Testis (tissue), 3 donors: ENCODE results near the gene IL17F. TPM values are rescaled to one million over a fixed set of nuclear protein-coding genes. Genes with fewer than 3 reads are reported as not detected.

ENCODE experiments used
- DNase-seq: peaks from one replicate; pipeline ENCODE4 v3.0.0-alpha.2; 2019
- H3K27ac ChIP-seq, 2 donors: fragments of 200-600 bp; sonication (generic); one replicate each; pipeline ENCODE4 v1.5.1; 2019
- H3K27me3 ChIP-seq: fragments of 200-600 bp; sonication (generic); one replicate; pipeline ENCODE4 v1.5.1; 2019
- H3K36me3 ChIP-seq: fragments of 200-600 bp; sonication (generic); one replicate; pipeline ENCODE4 v1.5.1; 2017; ENCODE audit warnings: low read depth; ENCODE audit errors: missing control alignments
- H3K4me1 ChIP-seq: fragments of 200-600 bp; sonication (generic); one replicate; pipeline ENCODE4 v1.5.1; 2019
- H3K4me3 ChIP-seq, 2 donors: fragments of 200-600 bp; sonication (generic); one replicate each; pipeline ENCODE4 v1.5.1; 2017 to 2019
- H3K9me3 ChIP-seq: fragments of 200-600 bp; sonication (generic); one replicate; pipeline ENCODE4 v1.5.1; 2017
- POLR2A ChIP-seq: fragments of 450-650 bp; IDR thresholded peaks from one replicate; pipeline ENCODE4 v1.6.1; 2017; ENCODE audit warnings: antibody characterized with exemption, mild to moderate bottlenecking, moderate library complexity
- WGBS, 2 donors: methylation state at CpG; one replicate each; pipeline ENCODE4 v1.1.5; 2018; 5-methylcytosine and 5-hydroxymethylcytosine counted together
- intact Hi-C: fragments of 100-400 bp; cut with DNase I; formaldehyde crosslinking; loops from one replicate; pipeline ENCODE4 v1.15.1; 2023; ENCODE audit warnings: low total_unique reads
- polyA plus RNA-seq: library from polyadenylated mRNA; stranded (reverse); fragments of 350-450 nt; fragmentation: Illumina TruSeq; extraction: RNeasy Lipid Tissue Mini Kit (QIAGEN cat#74804); gene quantifications from one replicate; pipeline ENCODE4 v1.2.3, GENCODE V29; 2014; ENCODE audit warnings: low read depth, low replicate concordance; ENCODE audit not compliant: insufficient read depth
- total RNA-seq, 2 donors: library from RNA; depleted of rRNA; stranded (reverse); fragments of >200 nt; gene quantifications; one replicate each; pipeline ENCODE4 v1.2.3, GENCODE V29; 2016
- TF ChIP-seq, protein P1 (sequence below), 3 experiments: fragments of 450-650 bp in 2 of 3; fragments of 200-600 bp in 1 of 3; sonication (generic) in 1 of 3; IDR thresholded peaks; one replicate each; pipeline ENCODE4 v1.5.1; 2016 to 2019; ENCODE audit warnings: antibody characterized with exemption in 3 of 3, mild to moderate bottlenecking in 2 of 3, moderate library complexity in 1 of 3

The IL17F gene
- total and polyA plus RNA-seq, 3 donors from 2014 or later = not detected

DNA sequence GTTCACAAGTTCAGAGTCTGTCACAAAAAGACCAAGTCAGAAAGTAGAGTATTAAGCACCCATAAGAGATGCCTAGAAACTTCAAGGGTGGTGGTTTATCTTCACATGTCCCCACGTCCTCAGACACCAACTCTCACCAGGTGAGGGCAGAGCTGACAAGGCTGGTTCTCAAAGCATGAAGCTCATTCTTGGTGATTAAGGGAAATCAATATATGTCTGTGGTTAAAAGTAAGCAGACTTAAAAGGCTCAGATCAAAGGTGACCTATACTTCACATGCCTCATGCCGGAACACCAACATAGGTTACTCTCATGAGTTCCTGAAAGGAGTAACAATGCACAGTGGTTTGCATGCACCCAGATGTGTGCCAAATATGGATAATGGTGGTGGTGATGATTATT, 31.2 kb downstream of the IL17F start:
- intact Hi-C loops = no loop called here
- Histone ChIP-seq H3K36me3 (no peaks in the 10 kb centered on the region), H3K27ac (no peak overlapping the region), H3K4me1 (no peaks in the 10 kb centered on the region), H3K4me3 (no peak overlapping the region), H3K27me3 (no peaks in the 10 kb centered on the region), H3K9me3 (no peaks in the 10 kb centered on the region)
- DNase-seq = no peak
- 72 to 76% methylated on average over 2 of the region's 2 CpGs for WGBS, 2 donors
- TF ChIP-seq POLR2A = no peak
- TF ChIP-seq, protein P1, sequence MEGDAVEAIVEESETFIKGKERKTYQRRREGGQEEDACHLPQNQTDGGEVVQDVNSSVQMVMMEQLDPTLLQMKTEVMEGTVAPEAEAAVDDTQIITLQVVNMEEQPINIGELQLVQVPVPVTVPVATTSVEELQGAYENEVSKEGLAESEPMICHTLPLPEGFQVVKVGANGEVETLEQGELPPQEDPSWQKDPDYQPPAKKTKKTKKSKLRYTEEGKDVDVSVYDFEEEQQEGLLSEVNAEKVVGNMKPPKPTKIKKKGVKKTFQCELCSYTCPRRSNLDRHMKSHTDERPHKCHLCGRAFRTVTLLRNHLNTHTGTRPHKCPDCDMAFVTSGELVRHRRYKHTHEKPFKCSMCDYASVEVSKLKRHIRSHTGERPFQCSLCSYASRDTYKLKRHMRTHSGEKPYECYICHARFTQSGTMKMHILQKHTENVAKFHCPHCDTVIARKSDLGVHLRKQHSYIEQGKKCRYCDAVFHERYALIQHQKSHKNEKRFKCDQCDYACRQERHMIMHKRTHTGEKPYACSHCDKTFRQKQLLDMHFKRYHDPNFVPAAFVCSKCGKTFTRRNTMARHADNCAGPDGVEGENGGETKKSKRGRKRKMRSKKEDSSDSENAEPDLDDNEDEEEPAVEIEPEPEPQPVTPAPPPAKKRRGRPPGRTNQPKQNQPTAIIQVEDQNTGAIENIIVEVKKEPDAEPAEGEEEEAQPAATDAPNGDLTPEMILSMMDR (IDR thresholded peaks at IDR 0.05) = no peak

DNA sequence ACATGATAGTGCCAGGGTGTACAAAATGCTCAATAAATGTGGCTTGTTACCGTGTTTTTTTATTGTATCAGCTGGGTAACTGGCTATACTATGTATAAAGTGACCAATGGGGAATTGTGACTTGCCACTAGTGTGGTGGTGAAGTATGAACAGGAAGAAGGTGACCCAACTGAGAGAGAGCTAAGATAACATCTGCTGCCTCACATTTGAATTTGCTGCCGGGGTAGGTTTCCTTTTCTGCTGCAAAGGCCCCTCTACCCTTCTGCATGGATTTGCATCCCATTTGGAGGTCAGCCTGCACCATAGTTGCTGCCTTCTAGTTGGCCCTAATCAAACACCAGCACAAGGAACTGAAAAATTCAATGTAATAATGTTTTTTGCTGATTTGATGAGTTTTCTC, 34.1 kb downstream of the IL17F start:
- H3K9me3 ChIP-seq = no peaks in the 10 kb centered on the region
- H3K27ac ChIP-seq = no peak overlapping the region
- no peaks in the 10 kb centered on the region for H3K4me1 ChIP-seq
- H3K36me3 ChIP-seq = no peaks in the 10 kb centered on the region
- no peak for DNase-seq
- H3K4me3 ChIP-seq = no peak overlapping the region
- TF ChIP-seq POLR2A = no peak
- TF ChIP-seq, protein P1 (IDR thresholded peaks at IDR 0.05) = no peak
- WGBS, 2 donors = 79 to 88% methylated on average over 2 of the region's 2 CpGs
- H3K27me3 ChIP-seq = no peaks in the 10 kb centered on the region
- intact Hi-C loops = no loop called here

DNA sequence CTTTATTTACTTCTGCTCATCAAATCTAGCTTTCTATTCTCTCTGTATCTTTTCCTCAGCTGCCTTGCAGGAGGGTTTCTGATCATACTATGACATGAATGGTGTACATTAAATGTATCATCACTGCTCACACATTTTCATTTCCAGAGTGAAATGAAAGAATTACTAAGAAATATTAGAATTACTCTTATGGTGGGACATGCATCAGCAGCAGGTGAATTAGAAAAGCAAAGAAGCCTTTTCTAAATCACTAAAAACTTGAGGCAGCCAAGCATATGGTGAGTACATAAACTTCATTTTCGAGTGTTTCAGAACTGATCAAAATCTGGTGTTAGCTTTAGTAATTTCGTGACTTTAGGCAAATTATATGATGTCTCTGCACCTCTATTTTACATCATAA, 34.5 kb downstream of the IL17F start:
- WGBS, 2 donors = 78 to 85% methylated on average over 2 of the region's 2 CpGs
- TF ChIP-seq, protein P1 (IDR thresholded peaks at IDR 0.05) = no peak
- no peak for TF ChIP-seq POLR2A
- H3K36me3 ChIP-seq = no peaks in the 10 kb centered on the region
- intact Hi-C loops = no loop called here
- no peaks in the 10 kb centered on the region for H3K27me3 ChIP-seq
- H3K9me3 ChIP-seq = no peaks in the 10 kb centered on the region
- no peak overlapping the region for H3K4me3 ChIP-seq
- H3K4me1 ChIP-seq = no peaks in the 10 kb centered on the region
- no peak overlapping the region for H3K27ac ChIP-seq
- DNase-seq = no peak

DNA sequence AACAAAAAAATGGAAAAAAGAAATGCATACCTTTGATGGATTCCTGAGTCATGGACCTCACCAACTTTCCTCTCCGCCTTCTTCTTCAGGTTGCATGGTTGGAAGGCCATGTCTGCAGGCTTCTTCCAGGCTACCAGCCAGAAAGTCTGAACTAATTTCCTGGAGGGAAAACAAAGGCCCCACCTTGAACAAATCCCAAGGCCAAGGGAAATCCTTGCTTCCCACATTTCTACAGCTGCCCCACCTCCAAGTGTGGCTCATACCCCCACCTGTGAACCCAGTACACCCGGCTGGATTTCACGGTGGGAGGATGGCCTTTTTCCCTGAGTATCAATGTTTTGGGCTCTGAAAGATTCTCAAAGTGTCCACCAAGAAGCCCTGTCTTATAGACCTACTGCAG, 35.7 kb downstream of the IL17F start:
- Histone ChIP-seq H3K27me3 (no peaks in the 10 kb centered on the region), H3K36me3 (no peaks in the 10 kb centered on the region), H3K4me3 (no peak overlapping the region), H3K27ac (no peak overlapping the region), H3K9me3 (no peaks in the 10 kb centered on the region), H3K4me1 (no peaks in the 10 kb centered on the region)
- intact Hi-C loops = no loop called here
- 80 to 82% methylated on average over 3 of the region's 3 CpGs for WGBS, 2 donors
- DNase-seq = no peak
- no peak for TF ChIP-seq POLR2A
- TF ChIP-seq, protein P1 (IDR thresholded peaks at IDR 0.05) = no peak

DNA sequence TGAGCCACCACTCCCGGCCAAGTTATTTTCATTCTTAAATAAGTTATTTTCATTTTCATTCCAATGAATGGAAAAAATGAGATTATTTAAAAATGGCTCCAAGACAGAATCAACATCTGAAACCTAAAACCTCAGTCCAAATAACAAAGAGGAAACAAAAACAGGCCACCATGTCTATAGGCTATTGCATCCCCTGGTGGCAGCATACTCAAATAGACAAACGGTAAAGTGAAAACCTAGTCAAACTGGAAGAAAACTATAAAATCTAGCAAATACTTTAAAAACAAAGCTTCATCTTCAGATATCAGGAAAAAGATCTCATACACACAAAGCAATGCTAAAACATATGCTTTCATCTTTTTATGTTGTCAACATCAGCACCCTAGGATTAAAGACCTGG, 37.2 kb downstream of the IL17F start:
- H3K9me3 ChIP-seq = no peaks in the 10 kb centered on the region
- 96 to 97% methylated on average over 2 of the region's 2 CpGs for WGBS, 2 donors
- H3K27ac ChIP-seq = no peak overlapping the region
- intact Hi-C loops = no loop called here
- H3K27me3 ChIP-seq = no peaks in the 10 kb centered on the region
- no peaks in the 10 kb centered on the region for H3K36me3 ChIP-seq
- H3K4me1 ChIP-seq = no peaks in the 10 kb centered on the region
- DNase-seq = no peak
- no peak overlapping the region for H3K4me3 ChIP-seq
- no peak for TF ChIP-seq POLR2A
- TF ChIP-seq, protein P1 (IDR thresholded peaks at IDR 0.05) = no peak
